ENCODE data around the gene INHBA.
A peak's percentile ranks its signal among the peaks of the same experiment; 100 is the strongest.

Gene INHBA

GRCh38 chr7:41711283-41712064 lies 8.6 kb upstream of the INHBA start:
- DNase-seq (ENCODE audit: low spot score): no peak

- no peak for DNase-seq (ENCODE audit: low spot score)
These were observed 7.9 kb upstream of the INHBA start for GRCh38 chr7:41710838-41711237.

GRCh38 chr7:41709621-41710020 lies 6.7 kb upstream of the INHBA start:
- DNase-seq (ENCODE audit: low spot score): no peak

- DNase-seq (ENCODE audit: low spot score): no peak
These were observed 5.9 kb upstream of the INHBA start for GRCh38 chr7:41708581-41709358.

GRCh38 chr7:41706228-41706930 lies 3.5 kb upstream of the INHBA start:
- DNase-seq (ENCODE audit: low spot score): no peak

- DNase-seq (ENCODE audit: low spot score): peak; percentile 76
These were observed 2.4 kb upstream of the INHBA start for GRCh38 chr7:41705109-41705901.

GRCh38 chr7:41701068-41701941 lies 1.6 kb downstream of the INHBA start:
- no peak for DNase-seq (ENCODE audit: low spot score)

GRCh38 chr7:41700044-41700471 lies 2.8 kb downstream of the INHBA start:
- no peak for DNase-seq (ENCODE audit: low spot score)

- DNase-seq (ENCODE audit: low spot score): no peak
These were observed 3.4 kb downstream of the INHBA start for GRCh38 chr7:41699516-41699915.

- no peak for DNase-seq (ENCODE audit: low spot score)
These were observed 4.2 kb downstream of the INHBA start for GRCh38 chr7:41698726-41699125.

GRCh38 chr7:41698114-41698513 lies 4.8 kb downstream of the INHBA start:
- DNase-seq (ENCODE audit: low spot score): no peak

GRCh38 chr7:41696323-41696916 lies 6.5 kb downstream of the INHBA start:
- peak; percentile 80 for DNase-seq (ENCODE audit: low spot score)

- no peak for DNase-seq (ENCODE audit: low spot score)
These were observed 7.1 kb downstream of the INHBA start for GRCh38 chr7:41695661-41696322.

GRCh38 chr7:41694495-41694894 lies 8.4 kb downstream of the INHBA start:
- DNase-seq (ENCODE audit: low spot score): peak; percentile 74

GRCh38 chr7:41693150-41693997 lies 9.5 kb downstream of the INHBA start:
- DNase-seq (ENCODE audit: low spot score): no peak

- no peak for DNase-seq (ENCODE audit: low spot score)
These were observed 10.6 kb downstream of the INHBA start for GRCh38 chr7:41692251-41692650.

- no peak for DNase-seq (ENCODE audit: low spot score)
These were observed 11.4 kb downstream of the INHBA start for GRCh38 chr7:41691286-41692190.

GRCh38 chr7:41689815-41690214 lies 13.1 kb downstream of the INHBA start:
- DNase-seq (ENCODE audit: low spot score): no peak

Data from putamen (tissue), 1 donor.